Neutrophil (primary cell): Measurements from ENCODE around the gene CGNL1.

Experiments
- H3K27ac ChIP-seq: fragments of 200-600 bp; sonication (generic); 2 replicates; pipeline ENCODE4 v1.5.1; 2016; ENCODE audit warnings: mild to moderate bottlenecking, moderate library complexity
- H3K27me3 ChIP-seq: fragments of 200-600 bp; sonication (generic); 2 replicates; pipeline ENCODE4 v1.6.0; 2016; ENCODE audit warnings: mild to moderate bottlenecking
- H3K36me3 ChIP-seq: fragments of 200-600 bp; sonication (generic); 2 replicates; pipeline ENCODE4 v1.5.1; 2017
- H3K4me1 ChIP-seq, 2 experiments: fragments of 200-600 bp in 1 of 2; sonication (generic) in 1 of 2; 1 replicate in 1 of 2; 2 replicates in 1 of 2; pipeline versions ENCODE4 v1.5.1 to v1.6.1; 2013 to 2016; ENCODE audit warnings: low read depth in 1 of 2, low read length in 1 of 2, mild to moderate bottlenecking in 1 of 2, moderate library complexity in 1 of 2; ENCODE audit not compliant: control insufficient read depth in 1 of 2, insufficient read depth in 1 of 2
- H3K4me3 ChIP-seq, 2 experiments: fragments of 200-600 bp in 1 of 2; sonication (generic) in 1 of 2; 1 replicate in 1 of 2; 2 replicates in 1 of 2; pipeline ENCODE4 v1.5.1; 2013 to 2016; ENCODE audit warnings: low read depth in 1 of 2, low read length in 1 of 2, mild to moderate bottlenecking in 1 of 2, moderate library complexity in 1 of 2
- H3K9me3 ChIP-seq: fragments of 200-600 bp; sonication (generic); 2 replicates; pipeline ENCODE4 v1.5.1; 2016
- TF ChIP-seq, protein P1 (sequence below): fragments of 200-600 bp; sonication (generic); IDR thresholded peaks from 2 replicates; pipeline ENCODE4 v1.5.1; 2016; ENCODE audit warnings: antibody characterized with exemption

Gene CGNL1

DNA sequence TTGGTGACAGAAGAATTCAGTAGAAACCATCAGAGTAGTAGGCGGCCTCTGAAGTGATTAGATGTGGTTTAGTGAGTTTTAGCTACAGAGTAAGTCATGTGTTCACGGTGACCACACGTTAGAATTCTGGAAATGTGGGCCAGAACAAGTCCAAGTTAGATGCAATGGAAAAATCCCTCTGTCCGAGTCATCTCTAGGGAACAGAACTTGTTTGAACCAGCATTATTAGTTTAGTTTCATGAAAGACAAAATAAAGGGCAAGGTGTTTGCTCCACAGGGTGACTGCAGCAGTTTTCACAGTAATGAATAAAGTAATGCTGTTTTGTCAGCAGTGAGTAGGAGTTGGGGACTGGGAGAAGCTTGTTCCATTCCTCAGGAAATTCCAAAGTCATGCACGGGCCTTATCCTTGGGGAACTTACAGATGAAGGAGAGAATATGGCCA lies 100.2 kb downstream of the CGNL1 start:
- H3K27me3 ChIP-seq = peaks cover 2% of the 10 kb centered on the region
- TF ChIP-seq, protein P1, sequence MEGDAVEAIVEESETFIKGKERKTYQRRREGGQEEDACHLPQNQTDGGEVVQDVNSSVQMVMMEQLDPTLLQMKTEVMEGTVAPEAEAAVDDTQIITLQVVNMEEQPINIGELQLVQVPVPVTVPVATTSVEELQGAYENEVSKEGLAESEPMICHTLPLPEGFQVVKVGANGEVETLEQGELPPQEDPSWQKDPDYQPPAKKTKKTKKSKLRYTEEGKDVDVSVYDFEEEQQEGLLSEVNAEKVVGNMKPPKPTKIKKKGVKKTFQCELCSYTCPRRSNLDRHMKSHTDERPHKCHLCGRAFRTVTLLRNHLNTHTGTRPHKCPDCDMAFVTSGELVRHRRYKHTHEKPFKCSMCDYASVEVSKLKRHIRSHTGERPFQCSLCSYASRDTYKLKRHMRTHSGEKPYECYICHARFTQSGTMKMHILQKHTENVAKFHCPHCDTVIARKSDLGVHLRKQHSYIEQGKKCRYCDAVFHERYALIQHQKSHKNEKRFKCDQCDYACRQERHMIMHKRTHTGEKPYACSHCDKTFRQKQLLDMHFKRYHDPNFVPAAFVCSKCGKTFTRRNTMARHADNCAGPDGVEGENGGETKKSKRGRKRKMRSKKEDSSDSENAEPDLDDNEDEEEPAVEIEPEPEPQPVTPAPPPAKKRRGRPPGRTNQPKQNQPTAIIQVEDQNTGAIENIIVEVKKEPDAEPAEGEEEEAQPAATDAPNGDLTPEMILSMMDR = no peak
- no peaks in the 10 kb centered on the region for H3K36me3 ChIP-seq
- H3K4me3 ChIP-seq = no peak overlapping the region
- H3K4me1 ChIP-seq = no peaks in the 10 kb centered on the region
- no peak overlapping the region for H3K27ac ChIP-seq
- no peaks in the 10 kb centered on the region for H3K9me3 ChIP-seq

- no peak overlapping the region for H3K4me3 ChIP-seq
- H3K9me3 ChIP-seq = no peaks in the 10 kb centered on the region
- H3K27ac ChIP-seq = no peak overlapping the region
- H3K27me3 ChIP-seq = no peaks in the 10 kb centered on the region
- H3K36me3 ChIP-seq = no peaks in the 10 kb centered on the region
- TF ChIP-seq, protein P1 = no peak
- no peaks in the 10 kb centered on the region for H3K4me1 ChIP-seq
Observed at GRCh38 chr15:57477736-57478522, 101.6 kb downstream of the CGNL1 start.

DNA sequence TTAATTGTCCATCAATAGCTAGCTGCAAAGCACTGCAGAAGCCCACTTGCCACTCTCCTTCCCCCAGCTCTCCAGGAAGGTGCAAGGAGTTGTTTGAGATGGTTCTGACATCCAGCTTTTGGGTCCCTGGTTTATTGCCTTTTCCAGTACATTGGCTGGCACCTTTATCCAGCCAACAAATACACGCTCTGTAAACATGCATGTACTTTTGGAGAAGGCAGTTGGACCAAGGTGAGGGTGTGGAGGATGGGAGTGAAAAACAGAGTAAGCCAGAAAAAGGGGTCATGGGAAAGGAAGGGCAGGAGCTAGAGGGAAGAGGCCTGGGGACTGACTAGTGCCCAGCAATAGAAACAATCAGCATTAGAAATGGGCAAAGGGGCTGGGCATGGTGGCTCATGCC lies 102.7 kb downstream of the CGNL1 start:
- H3K27ac ChIP-seq = no peak overlapping the region
- no peaks in the 10 kb centered on the region for H3K4me1 ChIP-seq
- no peak overlapping the region for H3K4me3 ChIP-seq
- TF ChIP-seq, protein P1 = no peak
- no peaks in the 10 kb centered on the region for H3K27me3 ChIP-seq
- H3K36me3 ChIP-seq = no peaks in the 10 kb centered on the region
- H3K9me3 ChIP-seq = no peaks in the 10 kb centered on the region

- H3K27ac ChIP-seq = no peak overlapping the region
- TF ChIP-seq, protein P1 = no peak
Observed at GRCh38 chr15:57481038-57481705, 104.9 kb downstream of the CGNL1 start.

DNA sequence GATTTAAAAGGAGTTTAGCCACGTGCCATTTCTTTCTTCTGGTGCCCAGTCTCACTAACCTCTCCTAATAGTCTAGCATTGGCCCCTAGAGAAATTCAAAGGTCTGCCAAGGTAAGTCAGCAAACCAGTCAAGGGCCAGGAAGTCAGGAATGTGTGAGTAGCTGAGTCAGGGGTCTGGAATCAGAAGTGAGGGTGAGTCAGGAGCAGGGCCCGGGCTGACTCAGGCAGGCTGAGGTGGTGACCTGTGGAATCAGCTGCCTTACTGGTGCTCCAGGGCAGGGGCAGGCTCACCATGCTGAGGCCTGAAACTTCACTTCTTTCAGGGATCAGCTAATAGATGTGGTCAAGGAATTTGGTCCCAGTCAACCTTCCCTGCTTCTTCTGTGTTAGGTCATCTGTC lies 109.6 kb downstream of the CGNL1 start:
- Histone ChIP-seq H3K27me3 (peaks cover 9% of the 10 kb centered on the region), H3K36me3 (no peaks in the 10 kb centered on the region), H3K4me3 (no peak overlapping the region), H3K27ac (no peak overlapping the region), H3K4me1 (no peaks in the 10 kb centered on the region), H3K9me3 (no peaks in the 10 kb centered on the region)
- TF ChIP-seq, protein P1 = no peak

More at GRCh38 chr15:57481038-57481705, 104.9 kb downstream of the CGNL1 start:
- Histone ChIP-seq H3K27me3 (no peaks in the 10 kb centered on the region), H3K36me3 (no peaks in the 10 kb centered on the region), H3K4me3 (no peak overlapping the region), H3K4me1 (no peaks in the 10 kb centered on the region), H3K9me3 (no peaks in the 10 kb centered on the region)
